ENCODE data around the gene GPR151. TPM values are rescaled to one million over a fixed set of nuclear protein-coding genes. Genes with fewer than 3 reads are reported as not detected.

GPR151 gene

DNA sequence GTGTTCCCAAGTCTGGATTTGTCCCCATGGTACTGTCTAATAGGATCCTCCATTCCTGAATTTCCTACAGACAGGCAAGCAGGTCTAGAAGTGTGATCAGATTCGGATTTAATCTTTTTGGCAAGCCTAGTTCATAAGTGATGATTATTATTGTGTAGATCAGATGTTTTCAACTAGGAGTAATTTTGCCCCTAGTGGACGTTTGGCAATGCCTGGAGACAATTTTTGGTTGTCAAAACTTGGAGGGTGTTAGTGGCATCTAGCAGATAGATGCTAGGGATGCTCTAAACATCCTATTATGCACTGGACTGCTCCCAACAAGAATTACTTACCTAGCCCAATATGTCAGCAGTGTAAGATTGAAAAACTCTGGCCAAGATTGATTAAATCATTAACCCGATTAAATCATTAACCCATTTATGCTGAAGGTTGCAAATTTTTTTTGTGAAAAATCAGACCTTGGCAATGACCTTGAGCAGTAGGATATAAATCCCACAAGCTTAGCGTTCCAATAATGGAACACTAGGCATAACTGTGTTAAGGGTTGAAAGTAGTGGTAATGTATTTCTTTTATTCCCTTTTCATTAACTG lies 40.7 kb downstream of the GPR151 start:
- Histone ChIP-seq H3K4me3 (ENCODE audit: low read length) (no peak overlapping the region), H3K36me3 (ENCODE audit: insufficient read depth, low read length) (peaks cover 51% of the 10 kb centered on the region), H3K4me1 (ENCODE audit: control insufficient read depth, insufficient read depth, low read length) (no peaks in the 10 kb centered on the region), H3K27me3 (ENCODE audit: control insufficient read depth, insufficient read depth, low read length) (no peaks in the 10 kb centered on the region), H3K9me3 (replicated peaks; ENCODE audit: low read length) (no peaks in the 10 kb centered on the region), H3K9ac (ENCODE audit: low read depth, low read length) (no peak overlapping the region), H3K4me2 (ENCODE audit: low read length) (no peak overlapping the region)

DNA sequence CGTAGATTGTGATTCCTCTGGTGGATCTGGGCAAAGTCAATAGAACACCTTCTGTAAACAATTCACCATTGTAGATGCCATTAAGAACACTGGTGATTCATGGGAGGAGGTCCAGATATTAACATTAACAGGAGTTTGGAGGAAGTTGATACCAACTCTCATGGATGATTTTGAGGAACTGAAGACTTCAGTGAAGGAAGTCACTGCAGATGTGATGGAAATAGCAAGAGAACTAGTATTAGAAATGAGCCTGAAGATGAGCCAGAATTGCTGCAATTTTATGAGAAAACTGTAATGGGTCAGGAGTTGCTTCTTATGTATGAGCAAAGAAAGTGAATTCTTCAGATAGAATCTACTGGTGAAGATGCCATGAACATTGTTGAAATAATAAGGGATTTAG lies 41.9 kb downstream of the GPR151 start:
- Histone ChIP-seq H3K27me3 (ENCODE audit: control insufficient read depth, insufficient read depth, low read length) (no peaks in the 10 kb centered on the region), H3K9me3 (replicated peaks; ENCODE audit: low read length) (no peaks in the 10 kb centered on the region), H3K4me3 (ENCODE audit: low read length) (no peak overlapping the region), H3K9ac (ENCODE audit: low read depth, low read length) (no peak overlapping the region), H3K4me1 (ENCODE audit: control insufficient read depth, insufficient read depth, low read length) (no peaks in the 10 kb centered on the region), H3K36me3 (ENCODE audit: insufficient read depth, low read length) (peaks cover 57% of the 10 kb centered on the region), H3K4me2 (ENCODE audit: low read length) (no peak overlapping the region)

DNA sequence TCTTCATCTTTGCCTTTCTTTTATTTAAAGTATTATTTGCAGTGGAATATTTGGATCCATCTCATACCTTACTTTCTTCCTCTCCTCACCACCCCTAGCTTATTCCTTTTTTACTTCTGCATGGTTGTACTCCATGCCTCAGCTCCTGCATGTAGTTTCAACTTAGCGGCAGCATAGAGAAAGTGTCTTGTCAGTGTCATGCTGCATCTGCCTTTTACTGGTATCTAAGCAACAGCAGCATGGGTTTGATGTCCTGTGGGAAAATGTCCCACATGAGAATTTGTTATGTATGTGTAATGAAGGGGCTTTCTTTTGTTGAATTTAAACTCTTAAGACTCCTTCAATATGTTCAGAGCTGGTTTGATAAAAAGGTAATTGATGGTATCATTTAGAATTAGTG lies 48.2 kb downstream of the GPR151 start:
- H3K9me3 ChIP-seq (replicated peaks; ENCODE audit: low read length), result no peaks in the 10 kb centered on the region
- no peak overlapping the region for H3K9ac ChIP-seq (ENCODE audit: low read depth, low read length)
- H3K36me3 ChIP-seq (ENCODE audit: insufficient read depth, low read length), result peaks cover 62% of the 10 kb centered on the region
- H3K27me3 ChIP-seq (ENCODE audit: control insufficient read depth, insufficient read depth, low read length), result no peaks in the 10 kb centered on the region
- H3K4me2 ChIP-seq (ENCODE audit: low read length), result no peak overlapping the region
- H3K4me1 ChIP-seq (ENCODE audit: control insufficient read depth, insufficient read depth, low read length), result no peaks in the 10 kb centered on the region
- no peak overlapping the region for H3K4me3 ChIP-seq (ENCODE audit: low read length)

DNA sequence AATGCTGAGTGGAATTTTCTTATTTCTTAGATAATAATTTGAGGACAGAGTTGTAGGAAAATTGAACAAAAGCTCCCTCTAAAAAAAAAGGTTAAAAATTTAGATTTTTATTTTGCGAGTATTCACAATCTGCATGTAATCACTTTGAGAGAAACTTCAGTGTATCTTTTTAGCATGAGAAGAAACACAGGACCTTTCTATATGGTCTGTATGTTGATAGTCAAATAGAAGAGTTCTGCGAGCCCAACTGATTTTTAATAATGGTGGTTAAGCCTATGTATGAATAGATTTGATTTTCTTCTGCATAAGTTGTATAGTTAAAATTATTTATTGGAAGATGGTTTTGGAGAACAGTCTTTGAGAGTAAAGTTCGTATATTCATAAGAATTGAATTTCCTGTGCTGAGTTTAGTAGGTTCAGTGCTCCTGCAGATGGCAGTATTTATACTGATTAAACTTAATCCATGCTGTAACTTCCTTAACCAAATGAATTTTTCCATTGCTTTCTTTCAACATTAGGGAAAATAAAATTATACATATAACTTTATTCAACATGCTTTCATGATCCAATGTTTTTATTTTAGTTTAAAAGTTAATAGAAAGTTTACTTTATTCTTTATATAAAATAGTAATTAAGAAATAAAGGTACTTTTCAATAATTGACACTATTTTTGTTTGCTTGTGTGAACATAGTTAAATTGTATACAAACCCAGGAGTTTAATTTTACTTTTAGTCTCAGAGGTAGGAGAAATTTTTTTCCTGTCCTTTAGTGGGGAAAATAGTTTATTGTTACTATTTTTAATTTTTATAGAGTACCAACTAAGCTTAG lies 49.3 kb downstream of the GPR151 start:
- Histone ChIP-seq H3K9me3 (replicated peaks; ENCODE audit: low read length) (no peaks in the 10 kb centered on the region), H3K4me3 (ENCODE audit: low read length) (no peak overlapping the region), H3K27me3 (ENCODE audit: control insufficient read depth, insufficient read depth, low read length) (no peaks in the 10 kb centered on the region), H3K36me3 (ENCODE audit: insufficient read depth, low read length) (peaks cover 61% of the 10 kb centered on the region), H3K9ac (ENCODE audit: low read depth, low read length) (no peak overlapping the region), H3K4me2 (ENCODE audit: low read length) (no peak overlapping the region), H3K4me1 (ENCODE audit: control insufficient read depth, insufficient read depth, low read length) (peaks cover 10% of the 10 kb centered on the region)

DNA sequence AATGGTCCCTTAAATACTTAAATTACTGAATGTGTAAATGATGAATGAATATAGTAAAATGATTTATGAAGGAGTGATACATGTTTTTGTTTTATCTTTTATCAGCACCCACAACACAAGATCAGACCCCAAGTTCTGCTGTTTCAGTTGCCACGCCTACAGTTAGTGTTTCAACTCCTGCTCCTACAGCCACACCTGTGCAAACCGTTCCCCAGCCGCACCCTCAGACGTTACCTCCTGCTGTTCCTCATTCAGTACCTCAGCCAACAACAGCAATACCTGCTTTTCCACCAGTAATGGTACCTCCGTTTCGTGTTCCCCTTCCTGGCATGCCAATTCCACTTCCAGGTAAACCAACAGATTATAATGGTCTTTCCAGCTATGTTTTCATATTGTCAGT lies 52.5 kb downstream of the GPR151 start:
- Histone ChIP-seq H3K9me3 (replicated peaks; ENCODE audit: low read length) (no peaks in the 10 kb centered on the region), H3K9ac (ENCODE audit: low read depth, low read length) (no peak overlapping the region), H3K36me3 (ENCODE audit: insufficient read depth, low read length) (peaks cover 57% of the 10 kb centered on the region), H3K27me3 (ENCODE audit: control insufficient read depth, insufficient read depth, low read length) (no peaks in the 10 kb centered on the region), H3K4me1 (ENCODE audit: control insufficient read depth, insufficient read depth, low read length) (peaks cover 23% of the 10 kb centered on the region), H3K4me3 (ENCODE audit: low read length) (no peak overlapping the region), H3K4me2 (ENCODE audit: low read length) (no peak overlapping the region)

Small RNA genes lying within 50 kb of the gene (small RNA-seq; reads per million reads assigned to genes)
- gene RF02271, result not detected
